Measurements from ENCODE around the gene TUBB4A. TPM values are rescaled to one million over a fixed set of nuclear protein-coding genes. Genes with fewer than 3 reads are reported as not detected.

TUBB4A gene
- total RNA-seq, 3 donors from 2014 or later = 0.48 TPM; not detected in 2

DNA sequence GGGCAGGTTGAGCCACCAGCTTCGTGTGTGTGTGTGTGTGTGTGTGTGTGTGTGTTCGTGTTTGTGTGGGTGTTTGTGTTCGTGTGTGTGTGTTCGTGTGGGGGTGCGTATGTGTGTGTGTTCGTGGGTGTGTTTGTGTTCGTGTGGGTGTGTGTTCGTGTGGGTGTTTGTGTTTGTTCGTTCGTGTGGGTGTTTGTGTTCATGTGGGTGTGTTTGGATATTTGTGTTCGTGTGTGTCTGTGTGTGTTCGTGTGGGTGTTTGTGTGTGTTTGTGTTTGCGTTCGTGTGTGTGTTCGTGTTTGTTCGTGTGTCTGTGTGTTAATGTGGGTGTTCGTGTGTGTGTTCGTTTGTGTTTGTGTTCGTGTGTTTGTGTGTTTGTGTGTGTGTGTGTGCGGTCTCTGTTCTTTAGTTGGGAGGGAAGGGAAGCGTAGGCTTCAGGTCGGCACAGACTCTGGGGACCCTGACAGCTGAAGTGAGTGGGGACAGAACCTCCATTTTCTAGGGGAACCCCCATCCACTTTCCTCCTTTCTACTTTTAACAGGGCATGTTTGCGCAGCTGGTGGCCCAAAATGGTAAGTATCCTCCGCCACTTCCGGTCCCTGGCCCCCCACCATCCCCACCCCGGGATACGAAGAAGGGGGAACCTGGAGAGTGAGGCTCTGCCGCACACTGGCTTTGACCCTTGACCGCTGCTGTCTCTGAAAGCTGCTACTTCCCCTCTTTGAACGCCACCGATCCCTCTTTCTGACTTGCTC is 30.3 kb upstream of the TUBB4A start:
- peaks cover 0 to 25% of the 10 kb centered on the region in 2 donors for H3K27me3 ChIP-seq
- H3K27ac ChIP-seq = no peak overlapping the region
- intact Hi-C loops (cut with DNase I; ENCODE audit: low total_unique reads) = no loop called here
- peak overlapping the region in 1 of 3 donors; percentile 55 for H3K4me3 ChIP-seq
- TF ChIP-seq POLR2A (IDR thresholded peaks at IDR 0.05) = no peak
- TF ChIP-seq, protein P1, sequence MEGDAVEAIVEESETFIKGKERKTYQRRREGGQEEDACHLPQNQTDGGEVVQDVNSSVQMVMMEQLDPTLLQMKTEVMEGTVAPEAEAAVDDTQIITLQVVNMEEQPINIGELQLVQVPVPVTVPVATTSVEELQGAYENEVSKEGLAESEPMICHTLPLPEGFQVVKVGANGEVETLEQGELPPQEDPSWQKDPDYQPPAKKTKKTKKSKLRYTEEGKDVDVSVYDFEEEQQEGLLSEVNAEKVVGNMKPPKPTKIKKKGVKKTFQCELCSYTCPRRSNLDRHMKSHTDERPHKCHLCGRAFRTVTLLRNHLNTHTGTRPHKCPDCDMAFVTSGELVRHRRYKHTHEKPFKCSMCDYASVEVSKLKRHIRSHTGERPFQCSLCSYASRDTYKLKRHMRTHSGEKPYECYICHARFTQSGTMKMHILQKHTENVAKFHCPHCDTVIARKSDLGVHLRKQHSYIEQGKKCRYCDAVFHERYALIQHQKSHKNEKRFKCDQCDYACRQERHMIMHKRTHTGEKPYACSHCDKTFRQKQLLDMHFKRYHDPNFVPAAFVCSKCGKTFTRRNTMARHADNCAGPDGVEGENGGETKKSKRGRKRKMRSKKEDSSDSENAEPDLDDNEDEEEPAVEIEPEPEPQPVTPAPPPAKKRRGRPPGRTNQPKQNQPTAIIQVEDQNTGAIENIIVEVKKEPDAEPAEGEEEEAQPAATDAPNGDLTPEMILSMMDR (IDR thresholded peaks at IDR 0.05) = no peak
- no peak for TF ChIP-seq POLR2AphosphoS5 (IDR thresholded peaks at IDR 0.05)
- H3K9me3 ChIP-seq = no peaks in the 10 kb centered on the region
- no peaks in the 10 kb centered on the region for H3K36me3 ChIP-seq
- no peak for DNase-seq (ENCODE audit: low spot score in 2 of 2)
- H3K4me1 ChIP-seq = no peaks in the 10 kb centered on the region

DNA sequence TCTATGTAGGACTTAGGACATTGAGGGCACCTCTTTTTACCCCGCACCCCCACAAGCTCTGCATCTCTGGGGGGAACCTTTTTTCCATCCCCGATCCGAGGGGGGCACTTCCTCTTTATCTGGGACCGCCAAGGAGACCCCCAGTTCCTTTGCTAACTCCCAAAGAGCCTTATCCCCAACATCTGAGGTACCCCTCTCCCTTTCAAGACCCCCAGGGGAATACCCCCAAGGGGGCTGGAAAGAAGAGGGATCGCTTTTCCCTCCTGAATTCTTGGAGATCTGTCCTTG is 29.8 kb upstream of the TUBB4A start:
- H3K27me3 ChIP-seq = peaks cover 0 to 25% of the 10 kb centered on the region in 2 donors
- no peak overlapping the region for H3K27ac ChIP-seq
- intact Hi-C loops (cut with DNase I; ENCODE audit: low total_unique reads) = no loop called here
- H3K9me3 ChIP-seq = no peaks in the 10 kb centered on the region
- H3K4me3 ChIP-seq = peak overlapping the region in 1 of 3 donors; percentile 55
- H3K36me3 ChIP-seq = no peaks in the 10 kb centered on the region
- H3K4me1 ChIP-seq = no peaks in the 10 kb centered on the region
- TF ChIP-seq, protein P1 (IDR thresholded peaks at IDR 0.05) = no peak
- TF ChIP-seq POLR2A (IDR thresholded peaks at IDR 0.05) (no peak), POLR2AphosphoS5 (IDR thresholded peaks at IDR 0.05) (no peak)
- DNase-seq (ENCODE audit: low spot score in 2 of 2) = no peak

DNA sequence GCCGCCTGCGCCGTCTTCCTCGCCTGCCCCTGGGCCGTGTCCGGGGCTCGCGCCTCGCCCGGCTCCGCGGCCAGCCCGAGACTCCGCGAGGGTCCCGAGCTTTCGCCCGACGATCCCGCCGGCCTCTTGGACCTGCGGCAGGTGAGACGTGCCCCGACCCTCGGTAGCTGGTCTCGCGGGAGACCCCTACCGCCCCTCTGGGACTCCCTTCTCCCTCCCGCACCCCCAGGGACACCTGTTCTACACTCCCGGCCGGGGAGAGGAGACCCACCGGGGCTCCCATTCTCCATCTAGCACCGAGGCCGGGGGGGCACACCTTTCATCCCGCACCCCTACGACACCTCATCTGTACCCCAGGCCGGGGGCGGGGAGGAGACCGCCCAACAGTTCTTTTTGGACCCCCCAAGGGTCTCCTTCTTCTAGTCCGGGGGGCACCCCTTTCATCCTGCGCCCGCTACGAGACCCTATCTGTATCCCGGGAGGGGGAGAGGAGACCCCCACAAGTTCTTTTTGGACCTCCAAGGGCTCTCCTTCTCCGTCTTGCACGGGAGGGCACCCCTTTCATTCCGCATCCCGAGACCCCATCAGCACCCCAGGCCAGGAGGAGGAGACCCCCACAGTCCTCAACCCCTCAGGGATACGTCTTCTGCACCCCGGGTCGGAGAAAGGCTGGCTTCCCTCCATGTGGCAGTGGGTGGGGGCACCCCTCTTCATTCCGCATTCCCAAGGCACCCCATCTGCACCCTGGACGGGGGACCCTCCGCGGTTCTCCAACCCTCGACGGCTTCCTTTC is 29.2 kb upstream of the TUBB4A start:
- Histone ChIP-seq H3K27ac (peak overlapping the region in 1 of 2 donors; percentile 39), H3K27me3 (peaks cover 0 to 25% of the 10 kb centered on the region in 2 donors)
- DNase-seq (ENCODE audit: low spot score in 2 of 2) = no peak

DNA sequence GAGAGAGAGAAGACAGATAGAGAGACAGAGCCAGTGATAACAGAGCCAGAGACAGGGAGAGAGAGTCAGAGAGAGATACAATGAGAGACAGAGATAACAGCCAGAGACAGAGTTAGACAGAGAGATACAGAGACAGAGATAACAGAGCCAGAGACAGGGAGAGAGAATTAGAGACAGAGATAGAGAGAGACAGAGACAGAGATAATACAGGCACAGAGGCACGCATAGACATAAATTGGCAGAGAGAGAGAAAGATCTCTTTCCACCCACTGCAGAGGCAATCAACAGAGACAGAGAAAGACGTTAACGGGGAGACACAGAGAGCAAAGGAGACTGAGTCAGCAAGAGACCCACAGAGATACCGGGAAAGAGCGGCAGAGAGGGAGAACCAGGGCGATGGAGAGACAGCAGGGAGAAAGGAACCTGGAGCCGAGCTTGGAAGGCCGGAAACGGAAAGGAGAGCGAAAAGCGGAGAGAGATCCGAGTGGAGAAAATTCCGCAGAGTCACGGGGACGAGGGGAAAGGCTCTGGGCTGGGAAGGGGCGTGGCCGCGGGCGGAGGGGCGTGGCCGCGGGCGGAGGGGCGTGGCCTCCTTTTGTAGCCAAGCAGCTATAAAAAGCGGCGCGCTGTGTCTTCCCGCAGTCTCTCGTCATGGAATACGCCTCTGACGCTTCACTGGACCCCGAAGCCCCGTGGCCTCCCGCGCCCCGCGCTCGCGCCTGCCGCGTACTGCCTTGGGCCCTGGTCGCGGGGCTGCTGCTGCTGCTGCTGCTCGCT is 28.5 kb upstream of the TUBB4A start, which contains the start of gene TNFSF9:
Gene TNFSF9 (plus strand): TSS at position 641 of the 777 bp plus-strand sequence. CDS start 11 bp downstream, at position 652.
- TF ChIP-seq, protein P1 (IDR thresholded peaks at IDR 0.05) = no peak
- no peak for TF ChIP-seq POLR2AphosphoS5 (IDR thresholded peaks at IDR 0.05)
- TF ChIP-seq POLR2A (IDR thresholded peaks at IDR 0.05) = no peak
- peak; percentile 72 to 82 for DNase-seq (ENCODE audit: low spot score in 2 of 2)
- Histone ChIP-seq H3K27ac (peak within 1 kb of the TSS; percentile 39 to 43), H3K9me3 (no peaks in the 10 kb centered on the region), H3K4me3 (peak within 1 kb of the TSS; percentile 54 to 75 (median 55)), H3K36me3 (no peaks in the 10 kb centered on the region), H3K4me1 (no peaks in the 10 kb centered on the region), H3K27me3 (peaks cover 0 to 25% of the 10 kb centered on the region in 2 donors)
- intact Hi-C loops (cut with DNase I; ENCODE audit: low total_unique reads) = no loop called here

More for the DNA sequence above, 29.2 kb upstream of the TUBB4A start:
- intact Hi-C loops (cut with DNase I; ENCODE audit: low total_unique reads) = no loop called here
- Histone ChIP-seq H3K9me3 (no peaks in the 10 kb centered on the region), H3K4me3 (peak overlapping the region; percentile 54 to 75 (median 55)), H3K36me3 (no peaks in the 10 kb centered on the region), H3K4me1 (no peaks in the 10 kb centered on the region)
- TF ChIP-seq, protein P1 (IDR thresholded peaks at IDR 0.05) = no peak
- TF ChIP-seq POLR2AphosphoS5 (IDR thresholded peaks at IDR 0.05) = no peak
- TF ChIP-seq POLR2A (IDR thresholded peaks at IDR 0.05) = no peak
